ENCODE results near the gene RNF207. TPM values are rescaled to one million over a fixed set of nuclear protein-coding genes. Genes with fewer than 3 reads are reported as not detected.

Gene RNF207
- total and polyA plus RNA-seq, 2 of the 4 experiments (the other 2 are of a cell fraction): 2.7 to 17.2 TPM

- Histone ChIP-seq H3K4me1 (ENCODE audit: control insufficient read depth, insufficient read depth, low read length) (no peaks in the 10 kb centered on the region), H2AFZ (replicated peaks; ENCODE audit: low read length, poor library complexity) (no peak overlapping the region), H3K9me3 (ENCODE audit: control insufficient read depth, insufficient read depth, low read length) (no peaks in the 10 kb centered on the region; the same call in 1 of the 2 replicates), H2BK120ac (ENCODE audit: low read depth, low read length) (no peak overlapping the region), H3K56ac (ENCODE audit: extremely low read depth, insufficient read depth, low read length) (no peak overlapping the region), H3K9me1 (ENCODE audit: insufficient read depth, low read length) (no peaks in the 10 kb centered on the region), H4K91ac (ENCODE audit: insufficient read depth, low read depth, low read length) (no peak overlapping the region), H3K4me3 (ENCODE audit: insufficient read depth, low read depth, low read length) (no peak overlapping the region), H3K4ac (ENCODE audit: low read depth, low read length) (no peak overlapping the region), H4K5ac (ENCODE audit: low read depth, low read length) (no peak overlapping the region), H3K9ac (ENCODE audit: low read depth, low read length) (no peak overlapping the region), H4K20me1 (ENCODE audit: insufficient read depth, low read length) (0 out of 2 replicates have a peak, but pooled peaks cover 3% of the 10 kb centered on the region), H4K8ac (ENCODE audit: low read depth in 2 of 2, low read length in 2 of 2) (no peak overlapping the region), H2BK5ac (ENCODE audit: low read depth, low read length, poor library complexity, severe bottlenecking) (no peak overlapping the region), H3K36me3 (ENCODE audit: control insufficient read depth, insufficient read depth, low read length) (no peaks in the 10 kb centered on the region), H2BK20ac (ENCODE audit: low read depth, low read length) (no peak overlapping the region), H2AK9ac (replicated peaks; ENCODE audit: low read depth, low read length, poor library complexity) (no peak overlapping the region), H3K79me1 (ENCODE audit: low read depth in 1 of 2, low read length in 2 of 2) (no peaks in the 10 kb centered on the region), H3K27ac (ENCODE audit: insufficient read depth, low read length) (no peak overlapping the region), H2AK5ac (ENCODE audit: low read depth, low read length) (no peak overlapping the region), H2BK15ac (ENCODE audit: low read depth, low read length) (no peak overlapping the region), H3K18ac (ENCODE audit: low read depth, low read length) (no peak overlapping the region), H3K23ac (ENCODE audit: low read depth, low read length) (no peak overlapping the region), H3K4me2 (ENCODE audit: low read depth, low read length) (no peak overlapping the region), H3K14ac (replicated peaks; ENCODE audit: low read depth, low read length) (no peak overlapping the region), H3K27me3 (ENCODE audit: control insufficient read depth, insufficient read depth, low read length) (peaks cover 29% of the 10 kb centered on the region; the same call in 1 of the 2 replicates)
- in situ Hi-C loops (cut with MboI; ENCODE audit: low sequenced_read_pairs) (no loop called here), intact Hi-C loops (cut with micrococcal nuclease) (loop anchor here (2.0 to 5.0 kb wide), 2 partner anchors 63 to 119 kb away; no protein-coding TSS in a partner anchor), dilution Hi-C loops (cut with HindIII; ENCODE audit: low sequenced_read_pairs, unreplicated experiment) (no loop called here)
- ChIA-PET CTCF (no interaction called here), POLR2A (ENCODE audit: unreplicated experiment) (no interaction called here)
- ATAC-seq (ENCODE audit: low read depth) (peak; percentile 77), DNase-seq (no peak)
- TF ChIP-seq MXI1 (IDR thresholded peaks at IDR 0.05; ENCODE audit: borderline replicate concordance, low read depth, low read length) (no peak), RAD21 (IDR thresholded peaks at IDR 0.05; ENCODE audit: low read length) (peak; percentile 24), CTCF (conservative IDR thresholded peaks at IDR 0.05; ENCODE audit: low read depth, low read length) (peak; percentile 27), FOS (IDR thresholded peaks at IDR 0.05; ENCODE audit: low read depth, low read length) (no peak), CHD1 (IDR thresholded peaks at IDR 0.05; ENCODE audit: low read depth, low read length) (no peak), POLR2A (IDR thresholded peaks at IDR 0.05; ENCODE audit: low read depth, low read length) (no peak), CEBPB (IDR thresholded peaks at IDR 0.05; ENCODE audit: low read depth, low read length) (no peak), SMC3 (IDR thresholded peaks at IDR 0.05; ENCODE audit: low read depth, low read length) (peak; percentile 23; the same call in 1 of the 2 replicates)
- TF ChIP-seq, protein P1, sequence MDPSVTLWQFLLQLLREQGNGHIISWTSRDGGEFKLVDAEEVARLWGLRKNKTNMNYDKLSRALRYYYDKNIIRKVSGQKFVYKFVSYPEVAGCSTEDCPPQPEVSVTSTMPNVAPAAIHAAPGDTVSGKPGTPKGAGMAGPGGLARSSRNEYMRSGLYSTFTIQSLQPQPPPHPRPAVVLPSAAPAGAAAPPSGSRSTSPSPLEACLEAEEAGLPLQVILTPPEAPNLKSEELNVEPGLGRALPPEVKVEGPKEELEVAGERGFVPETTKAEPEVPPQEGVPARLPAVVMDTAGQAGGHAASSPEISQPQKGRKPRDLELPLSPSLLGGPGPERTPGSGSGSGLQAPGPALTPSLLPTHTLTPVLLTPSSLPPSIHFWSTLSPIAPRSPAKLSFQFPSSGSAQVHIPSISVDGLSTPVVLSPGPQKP (IDR thresholded peaks at IDR 0.05; ENCODE audit: borderline replicate concordance, low read depth, low read length): no peak
- BruUV-seq (replicated peaks): no TSS peak
- WGBS, 2 experiments (ENCODE audit: extremely low coverage in 2 of 2, insufficient read length in 1 of 2): 21% methylated on average over 3 of the region's 10 CpGs; no CpG with 5 or more reads in 1 of the 2 experiments
Measured at GRCh38 chr1:6171548-6172124, 34.3 kb upstream of the RNF207 start.
